A549 (cell line): ENCODE data around the gene FFAR1. TPM values are rescaled to one million over a fixed set of nuclear protein-coding genes. Genes with fewer than 3 reads are reported as not detected.

ENCODE experiments used
- ATAC-seq, 2 experiments: fragments of 200-7000 bp in 1 of 2; fragments of >200 bp in 1 of 2; cut with Nextera tagmentation in 1 of 2; cut with Tn5 transposase in 1 of 2; 3 replicates each; pipeline versions ENCODE4 v1.8.0 to v1.9.1; 2018 to 2020; ENCODE audit warnings: mild to moderate bottlenecking in 1 of 2, moderate library complexity in 1 of 2
- CTCF ChIA-PET: fragments of 300-600 bp; sonication (Branson Sonifier 250); formaldehyde crosslinking; extraction: SDS; loops from one replicate; lab custom pipeline; 2021; ENCODE audit warnings: antibody characterized with exemption, inconsistent platforms; lab: Yijun Ruan, JAX
- POLR2A ChIA-PET: fragments of 350-600 bp; formaldehyde crosslinking; extraction: SDS; loops from one replicate; lab custom pipeline; 2021; ENCODE audit warnings: antibody characterized with exemption, inconsistent platforms; lab: Yijun Ruan, JAX
- DNase-seq, 2 experiments: peaks; one replicate each; pipeline versions ENCODE4 v3.0.0 to v3.0.0-alpha.2; 2011 to 2016; ENCODE audit warnings: low read depth in 1 of 2, low spot score in 1 of 2
- FAIRE-seq: peaks from 2 replicates; lab custom pipeline; 2011; peaks lifted over from hg19 to GRCh38; lab: Jason Lieb, UNC
- H3K27ac ChIP-seq, 2 experiments: fragments of >200 bp; sonication (Bioruptor Twin); formaldehyde crosslinking; 3 replicates each; pipeline ENCODE4 v1.5.1; 2016 to 2017
- H3K4me1 ChIP-seq: fragments of >200 bp; sonication (Bioruptor Twin); formaldehyde crosslinking; 3 replicates; pipeline ENCODE4 v1.6.1; 2016
- H3K4me2 ChIP-seq: fragments of >200 bp; sonication (Bioruptor Twin); formaldehyde crosslinking; 3 replicates; pipeline ENCODE4 v1.6.1; 2016
- H3K4me3 ChIP-seq: fragments of >200 bp; sonication (Bioruptor Twin); formaldehyde crosslinking; 3 replicates; pipeline ENCODE4 v1.5.1; 2016
- H3K9me3 ChIP-seq: fragments of >200 bp; sonication (Bioruptor Twin); formaldehyde crosslinking; 3 replicates; pipeline ENCODE4 v1.6.1; 2016
- BHLHE40 ChIP-seq: IDR thresholded peaks from 2 replicates; pipeline ENCODE4 v1.6.1; 2012; ENCODE audit warnings: low read depth, low read length, inconsistent platforms
- CBX8 ChIP-seq: fragments of 200-600 bp; sonication (generic); IDR thresholded peaks from 2 replicates; pipeline ENCODE4 v1.6.1; 2016
- CEBPB ChIP-seq, 2 experiments: fragments of >200 bp in 1 of 2; sonication (Bioruptor Twin) in 1 of 2; formaldehyde crosslinking in 1 of 2; IDR thresholded peaks; 2 replicates each; pipeline ENCODE4 v1.6.1; 2012 to 2016
- EP300 ChIP-seq, 2 experiments: fragments of >200 bp; sonication (Bioruptor Twin); formaldehyde crosslinking; IDR thresholded peaks; 2 replicates in 1 of 2; 3 replicates in 1 of 2; pipeline ENCODE4 v1.6.1; 2016 to 2017
- ESRRA ChIP-seq: fragments of 150-350 bp; IDR thresholded peaks from 2 replicates; pipeline ENCODE4 v1.6.1; 2014; ENCODE audit warnings: mild to moderate bottlenecking, low read length, borderline replicate concordance
- FOXS1 ChIP-seq: fragments of 250-450 bp; sonication (Bioruptor Pico); IDR thresholded peaks from 2 replicates; pipeline ENCODE4 v1.5.0; 2020; ENCODE audit warnings: mild to moderate bottlenecking, moderate library complexity
- HOXB13 ChIP-seq: fragments of 250-450 bp; sonication (Bioruptor Pico); IDR thresholded peaks from 2 replicates; pipeline ENCODE4 v1.5.0; 2020; ENCODE audit warnings: low read depth, mild to moderate bottlenecking, moderate library complexity
- JUN ChIP-seq, 2 experiments: fragments of >200 bp; sonication (Bioruptor Twin); formaldehyde crosslinking; IDR thresholded peaks; 2 replicates in 1 of 2; 3 replicates in 1 of 2; pipeline ENCODE4 v1.6.1; 2016 to 2017
- KDM5A ChIP-seq: fragments of 200-600 bp; sonication (generic); IDR thresholded peaks from 2 replicates; pipeline ENCODE4 v1.6.1; 2016; ENCODE audit warnings: antibody characterized with exemption, mild to moderate bottlenecking
- MAFK ChIP-seq: fragments of 450-650 bp; IDR thresholded peaks from 2 replicates; pipeline ENCODE4 v1.6.1; 2014; ENCODE audit not compliant: partially characterized antibody
- MAZ ChIP-seq: fragments of 150-350 bp; IDR thresholded peaks from 2 replicates; pipeline ENCODE4 v1.6.1; 2014; ENCODE audit warnings: antibody characterized with exemption, low read depth, low read length, borderline replicate concordance
- MYC ChIP-seq: IDR thresholded peaks from 2 replicates; pipeline ENCODE4 v1.6.1; 2012; ENCODE audit warnings: mild to moderate bottlenecking, inconsistent platforms, low read length, improper control_type of control experiment, borderline replicate concordance
- NPAS2 ChIP-seq: fragments of 250-450 bp; sonication (Bioruptor Pico); IDR thresholded peaks from 2 replicates; pipeline ENCODE4 v1.8.0; 2022; ENCODE audit warnings: mild to moderate bottlenecking, moderate library complexity, borderline replicate concordance
- NR3C1 ChIP-seq: fragments of >200 bp; sonication (Bioruptor Twin); formaldehyde crosslinking; IDR thresholded peaks from 3 replicates; pipeline ENCODE4 v1.6.1; 2017
- RAD21 ChIP-seq, 2 experiments: fragments of >200 bp in 1 of 2; sonication (Bioruptor Twin) in 1 of 2; formaldehyde crosslinking in 1 of 2; IDR thresholded peaks in 1 of 2; conservative IDR thresholded peaks in 1 of 2; 2 replicates in 1 of 2; 3 replicates in 1 of 2; pipeline ENCODE4 v1.6.1; 2012 to 2018; ENCODE audit warnings: inconsistent platforms in 1 of 2
- SMC3 ChIP-seq: fragments of >200 bp; sonication (Bioruptor Twin); formaldehyde crosslinking; IDR thresholded peaks from 3 replicates; pipeline ENCODE4 v1.6.1; 2018; ENCODE audit warnings: inconsistent platforms
- ZC3H11A ChIP-seq: fragments of 450-650 bp; IDR thresholded peaks from 2 replicates; pipeline ENCODE4 v1.6.1; 2014; ENCODE audit warnings: antibody characterized with exemption, mild to moderate bottlenecking
- ZNF302 ChIP-seq: fragments of 250-450 bp; sonication (Bioruptor Pico); IDR thresholded peaks from 2 replicates; pipeline ENCODE4 v1.9.0; 2021; ENCODE audit warnings: inconsistent platforms, mild to moderate bottlenecking, moderate library complexity
- WGBS: methylation state at CpG from one replicate; pipeline ENCODE4 v1.1.6; 2017; ENCODE audit errors: missing lambda C conversion rate; 5-methylcytosine and 5-hydroxymethylcytosine counted together
- polyA plus RNA-seq, 4 experiments: library from polyadenylated mRNA; depleted of rRNA in 3 of 4; stranded (reverse); fragments of >200 nt; fragmentation: RNase III in 1 of 4; extraction: RNeasy Plus Mini Kit Qiagen cat#74134 plus additional on column Dnase treatment in 1 of 4; gene quantifications; 2 replicates in 3 of 4; 3 replicates in 1 of 4; pipeline ENCODE4 v1.2.3, GENCODE V29; 2011 to 2017
- TF ChIP-seq, protein P1 (sequence below): fragments of >200 bp; sonication (Bioruptor Twin); formaldehyde crosslinking; IDR thresholded peaks from 3 replicates; pipeline ENCODE4 v1.5.1; 2016
- TF ChIP-seq, protein P2 (sequence below): fragments of 450-650 bp; IDR thresholded peaks from 2 replicates; pipeline ENCODE4 v1.6.1; 2014; ENCODE audit warnings: antibody characterized with exemption

The FFAR1 gene
- polyA plus RNA-seq, 2 of the 4 experiments (the other 2 are of a cell fraction), result not detected

DNA sequence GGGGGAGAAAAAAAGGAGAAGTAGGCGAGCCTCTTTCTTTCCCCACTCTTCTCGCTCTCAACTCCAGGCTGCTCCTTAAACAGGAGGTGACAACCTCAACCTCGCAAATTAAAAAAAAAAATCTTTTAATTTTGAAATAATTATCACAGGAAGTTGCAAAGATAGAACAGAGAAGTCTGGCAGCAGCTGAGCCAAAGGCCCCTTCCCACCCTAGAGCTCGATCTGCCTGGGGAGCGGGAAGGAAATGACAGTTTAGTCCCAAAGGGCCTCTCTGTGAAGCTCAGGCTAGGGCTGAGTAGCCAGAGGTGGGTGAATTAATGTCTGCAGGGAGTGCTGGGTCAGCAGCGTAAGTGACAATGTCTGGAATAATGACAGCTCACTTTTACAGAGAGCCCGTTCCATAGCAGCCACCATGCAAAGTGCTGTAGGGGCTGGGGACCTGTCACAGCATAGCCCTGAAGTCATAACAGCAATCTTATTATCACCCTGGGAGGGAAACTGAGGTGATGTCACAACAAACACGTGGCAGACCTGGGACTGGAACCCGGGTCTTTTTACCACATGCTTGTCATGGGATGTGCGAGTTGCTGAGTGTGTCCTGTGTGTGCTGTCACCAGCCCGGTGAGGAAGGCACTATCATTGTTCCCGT, 27.5 kb upstream of the FFAR1 start:
- ATAC-seq, result no peak
- Histone ChIP-seq H3K4me1 (peaks cover 16% of the 10 kb centered on the region), H3K4me3 (no peak overlapping the region), H3K4me2 (no peak overlapping the region), H3K9me3 (peaks cover 11% of the 10 kb centered on the region), H3K27ac (no peak overlapping the region)
- ChIA-PET CTCF (interaction anchor here (0.6 to 2.6 kb wide), 5 partner anchors 21 to 1305 kb away, joined by 3 to 8 read pairs (median 4); no protein-coding TSS in a partner anchor), POLR2A (no interaction called here)
- 83% methylated on average over 12 of the region's 12 CpGs for WGBS
- no peak for FAIRE-seq
- TF ChIP-seq BHLHE40 (no peak), HOXB13 (CRISPR knock-in tag) (no peak)
- DNase-seq, result no peak

DNA sequence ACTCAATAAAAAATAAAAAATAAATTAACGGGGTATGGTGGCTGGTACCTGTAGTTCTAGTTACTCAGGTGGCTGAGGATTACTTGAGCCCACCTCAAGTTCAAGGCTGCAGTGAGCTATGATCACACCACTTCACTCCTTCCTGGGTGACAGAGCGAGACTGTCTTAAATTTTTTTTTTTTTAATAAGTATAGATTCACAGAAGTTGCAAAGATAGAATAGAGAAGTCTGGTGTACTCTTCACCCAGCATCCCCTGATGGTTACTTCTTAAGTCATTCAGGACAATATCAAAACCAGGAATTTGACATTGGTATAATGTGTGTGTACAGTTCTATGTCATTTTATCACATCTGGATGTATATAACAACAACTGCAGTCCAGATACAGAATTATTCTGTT, 26.4 kb upstream of the FFAR1 start:
- peaks cover 11% of the 10 kb centered on the region for H3K9me3 ChIP-seq
- CTCF ChIA-PET, result interaction anchor here (0.6 kb wide), 1 partner anchor 323 kb away, joined by 3 read pairs; no protein-coding TSS in a partner anchor
- no peak for FAIRE-seq
- no peak overlapping the region for H3K27ac ChIP-seq
- 54% methylated on average over 2 of the region's 2 CpGs for WGBS
- DNase-seq, result no peak
- no peak for ATAC-seq
- TF ChIP-seq ZC3H11A (no peak), NPAS2 (no peak), MAZ (no peak)
- no peak overlapping the region for H3K4me3 ChIP-seq
- H3K4me1 ChIP-seq, result peaks cover 16% of the 10 kb centered on the region
- POLR2A ChIA-PET, result no interaction called here
- no peak overlapping the region for H3K4me2 ChIP-seq

DNA sequence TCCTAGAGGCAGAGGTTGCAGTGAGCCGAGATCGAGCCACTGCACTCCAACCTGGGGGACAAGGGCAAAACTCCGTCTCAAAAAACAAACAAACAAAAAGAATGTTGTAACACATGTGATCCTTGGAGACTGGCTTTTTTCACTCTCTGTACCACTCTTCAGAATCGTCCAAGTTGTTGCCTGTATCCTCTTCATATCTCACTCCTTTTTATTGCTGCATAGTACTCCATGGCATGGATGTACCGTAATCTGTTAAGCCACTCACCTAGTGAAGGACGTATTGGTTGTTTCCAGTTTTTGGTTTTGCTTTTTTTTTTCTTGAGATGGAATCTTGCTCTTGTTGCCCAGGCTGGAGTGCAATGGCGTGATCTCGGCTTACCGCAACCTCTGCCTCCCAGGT, 25.7 kb upstream of the FFAR1 start:
- CTCF ChIA-PET, result interaction anchor here (0.6 kb wide), 1 partner anchor 8 kb away, joined by 3 read pairs; no protein-coding TSS in a partner anchor
- Histone ChIP-seq H3K4me3 (no peak overlapping the region), H3K9me3 (peaks cover 11% of the 10 kb centered on the region), H3K27ac (no peak overlapping the region), H3K4me1 (peaks cover 16% of the 10 kb centered on the region), H3K4me2 (no peak overlapping the region)
- ATAC-seq (no peak), FAIRE-seq (no peak), DNase-seq (no peak)
- TF ChIP-seq ZNF302 (CRISPR knock-in tag) (no peak), ESRRA (no peak), FOXS1 (CRISPR knock-in tag) (no peak), SMC3 (no peak), CBX8 (no peak), RAD21 (conservative IDR thresholded peaks at IDR 0.05 in 1 of 2, IDR thresholded peaks at IDR 0.05 in 1 of 2) (no peak), EP300 (IDR thresholded peaks at IDR 0.05) (no peak), MAFK (no peak), NR3C1 (no peak), KDM5A (no peak), CEBPB (IDR thresholded peaks at IDR 0.05) (no peak), MYC (no peak), JUN (IDR thresholded peaks at IDR 0.05) (no peak)
- TF ChIP-seq, protein P1, sequence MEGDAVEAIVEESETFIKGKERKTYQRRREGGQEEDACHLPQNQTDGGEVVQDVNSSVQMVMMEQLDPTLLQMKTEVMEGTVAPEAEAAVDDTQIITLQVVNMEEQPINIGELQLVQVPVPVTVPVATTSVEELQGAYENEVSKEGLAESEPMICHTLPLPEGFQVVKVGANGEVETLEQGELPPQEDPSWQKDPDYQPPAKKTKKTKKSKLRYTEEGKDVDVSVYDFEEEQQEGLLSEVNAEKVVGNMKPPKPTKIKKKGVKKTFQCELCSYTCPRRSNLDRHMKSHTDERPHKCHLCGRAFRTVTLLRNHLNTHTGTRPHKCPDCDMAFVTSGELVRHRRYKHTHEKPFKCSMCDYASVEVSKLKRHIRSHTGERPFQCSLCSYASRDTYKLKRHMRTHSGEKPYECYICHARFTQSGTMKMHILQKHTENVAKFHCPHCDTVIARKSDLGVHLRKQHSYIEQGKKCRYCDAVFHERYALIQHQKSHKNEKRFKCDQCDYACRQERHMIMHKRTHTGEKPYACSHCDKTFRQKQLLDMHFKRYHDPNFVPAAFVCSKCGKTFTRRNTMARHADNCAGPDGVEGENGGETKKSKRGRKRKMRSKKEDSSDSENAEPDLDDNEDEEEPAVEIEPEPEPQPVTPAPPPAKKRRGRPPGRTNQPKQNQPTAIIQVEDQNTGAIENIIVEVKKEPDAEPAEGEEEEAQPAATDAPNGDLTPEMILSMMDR, result no peak
- TF ChIP-seq, protein P2, sequence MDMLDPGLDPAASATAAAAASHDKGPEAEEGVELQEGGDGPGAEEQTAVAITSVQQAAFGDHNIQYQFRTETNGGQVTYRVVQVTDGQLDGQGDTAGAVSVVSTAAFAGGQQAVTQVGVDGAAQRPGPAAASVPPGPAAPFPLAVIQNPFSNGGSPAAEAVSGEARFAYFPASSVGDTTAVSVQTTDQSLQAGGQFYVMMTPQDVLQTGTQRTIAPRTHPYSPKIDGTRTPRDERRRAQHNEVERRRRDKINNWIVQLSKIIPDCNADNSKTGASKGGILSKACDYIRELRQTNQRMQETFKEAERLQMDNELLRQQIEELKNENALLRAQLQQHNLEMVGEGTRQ, result no peak
- 66% methylated on average over 9 of the region's 9 CpGs for WGBS
- POLR2A ChIA-PET, result no interaction called here
